HG03064 (cell line): ENCODE results near the gene APOL2.
"Not testable (repeated sequence)": the region's sequence is repeated elsewhere in the genome, so short reads cannot be mapped to it uniquely, and the experiment has no call there.

ENCODE experiments used
- ATAC-seq: cut with Tn5 transposase; IDR thresholded peaks from one replicate; pipeline ENCODE4 v1.9.1; 2021; ENCODE audit warnings: low read depth; ENCODE audit not compliant: unreplicated experiment

The APOL2 gene

DNA sequence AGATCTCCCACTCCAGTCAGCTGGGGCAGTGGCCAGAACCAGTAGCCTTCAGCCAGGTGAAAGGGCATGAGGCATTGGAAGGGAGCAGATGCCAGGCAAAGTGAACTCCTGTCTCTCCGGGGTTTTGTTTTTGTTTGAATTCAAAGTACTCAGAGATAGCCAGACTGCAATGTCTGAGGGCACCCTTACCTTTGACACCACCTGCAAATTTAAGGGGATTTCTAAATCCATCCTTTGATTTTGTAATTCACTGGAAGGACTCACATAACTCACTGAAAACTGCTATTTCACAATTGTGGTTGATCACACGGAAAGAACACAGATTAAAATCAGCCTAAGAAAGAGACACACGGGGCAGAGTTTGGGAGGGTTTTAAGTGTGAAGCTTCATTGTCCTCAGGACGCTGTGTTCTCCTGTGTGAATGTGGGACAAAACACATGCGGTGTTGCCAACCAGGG is 23.9 kb upstream of the APOL2 start:
- not testable (repeated sequence) for ATAC-seq

GRCh38 chr22:36262307-36262706 is 23.0 kb upstream of the APOL2 start:
- ATAC-seq: not testable (repeated sequence)

DNA sequence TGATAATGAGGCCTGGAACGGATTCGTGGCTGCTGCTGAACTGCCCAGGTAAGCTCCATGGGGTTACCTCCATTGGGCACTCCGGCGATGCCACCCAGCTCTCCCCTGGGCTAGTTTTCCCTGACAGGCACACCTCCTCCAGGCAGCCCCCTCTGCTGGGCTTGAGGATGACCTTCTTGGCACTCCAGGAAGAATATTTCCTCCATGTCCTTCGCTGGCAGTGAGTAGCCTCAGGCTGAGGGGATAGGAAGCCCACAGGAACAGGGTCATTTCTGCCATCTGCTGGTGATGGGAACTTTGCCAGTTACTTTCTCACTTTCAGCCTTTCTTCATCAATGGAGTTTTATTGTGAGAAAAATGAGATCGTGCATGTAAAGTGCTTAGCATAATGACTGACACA is 22.3 kb upstream of the APOL2 start:
- ATAC-seq: not testable (repeated sequence)

- ATAC-seq: no peak
Observed at GRCh38 chr22:36259615-36260300, 20.4 kb upstream of the APOL2 start.

GRCh38 chr22:36258701-36259614 is 19.6 kb upstream of the APOL2 start:
- no peak for ATAC-seq

DNA sequence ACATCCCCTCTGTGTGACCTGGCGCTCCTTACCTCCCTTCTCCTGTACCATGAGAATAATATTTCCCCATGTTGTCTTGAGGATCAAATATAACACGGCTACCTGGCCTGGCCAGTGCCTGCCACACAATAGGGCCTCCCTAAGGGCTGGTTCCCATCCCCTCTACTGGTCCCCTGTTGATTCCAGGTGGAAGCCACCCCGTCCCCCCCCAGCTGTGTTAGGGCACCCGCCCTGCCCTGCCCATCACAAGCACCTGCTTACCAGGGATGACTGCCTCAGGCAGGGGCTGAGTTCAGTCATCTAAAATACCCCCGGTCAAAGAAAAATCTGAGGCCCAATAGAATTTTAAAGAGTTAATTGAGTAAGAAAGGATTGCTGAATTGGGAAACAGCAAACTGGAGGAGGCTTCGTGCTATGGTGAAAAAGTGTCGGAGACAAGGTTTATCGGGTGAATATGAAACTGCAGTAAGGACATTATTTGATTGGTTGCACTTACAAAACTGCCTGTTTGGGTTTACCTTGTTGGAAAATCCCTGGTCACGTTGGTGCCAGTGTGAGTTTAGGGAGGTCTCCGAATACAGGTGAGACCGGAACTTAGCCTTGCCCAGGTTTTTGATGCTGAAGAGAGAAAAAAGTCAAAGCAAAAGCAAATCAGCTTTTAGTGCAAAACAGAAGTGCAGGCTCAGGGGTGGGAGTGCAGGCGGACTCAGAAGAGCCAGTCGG is 18.8 kb upstream of the APOL2 start:
- ATAC-seq: no peak

DNA sequence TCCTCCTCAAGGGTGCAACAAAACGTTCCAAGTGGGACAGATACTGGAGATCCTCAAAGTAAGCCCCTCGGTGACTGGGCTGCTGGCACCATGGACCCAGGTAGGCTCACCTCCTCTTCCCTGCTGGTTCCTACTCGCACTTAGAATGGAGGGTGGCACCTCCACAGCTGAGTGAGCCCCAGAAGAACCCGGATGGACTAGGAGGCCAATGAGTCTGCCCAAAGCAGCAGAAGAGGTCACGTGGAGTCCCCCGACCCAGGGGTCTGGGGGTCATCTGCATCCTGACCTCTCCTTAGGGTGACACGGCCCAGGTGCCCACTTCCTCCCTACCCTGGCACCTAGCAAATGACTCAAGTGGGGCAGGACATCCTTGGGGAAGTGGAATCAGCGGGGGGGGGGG is 18.0 kb upstream of the APOL2 start:
- no peak for ATAC-seq

DNA sequence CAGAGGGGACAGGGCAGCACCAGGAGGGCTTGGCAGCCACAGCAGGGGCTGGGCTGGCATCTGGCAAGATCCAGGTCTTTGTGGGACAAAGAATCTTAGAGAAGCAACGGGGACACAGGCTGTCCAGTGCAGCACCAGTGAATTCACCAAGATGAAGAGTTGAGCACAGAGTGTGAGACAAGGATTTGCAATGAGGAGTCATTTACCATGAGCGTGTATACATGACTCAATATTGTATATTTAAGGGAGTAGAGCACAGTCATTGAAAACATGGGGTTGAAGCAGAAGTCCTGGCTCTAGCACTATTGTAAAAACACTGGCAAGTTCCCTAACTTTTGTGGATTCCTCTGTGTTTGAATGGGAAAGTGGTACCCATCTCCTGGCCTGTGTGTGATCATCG is 17.2 kb upstream of the APOL2 start:
- no peak for ATAC-seq

- ATAC-seq: not testable (repeated sequence)
Observed at GRCh38 chr22:36255572-36255971, 16.2 kb upstream of the APOL2 start.

DNA sequence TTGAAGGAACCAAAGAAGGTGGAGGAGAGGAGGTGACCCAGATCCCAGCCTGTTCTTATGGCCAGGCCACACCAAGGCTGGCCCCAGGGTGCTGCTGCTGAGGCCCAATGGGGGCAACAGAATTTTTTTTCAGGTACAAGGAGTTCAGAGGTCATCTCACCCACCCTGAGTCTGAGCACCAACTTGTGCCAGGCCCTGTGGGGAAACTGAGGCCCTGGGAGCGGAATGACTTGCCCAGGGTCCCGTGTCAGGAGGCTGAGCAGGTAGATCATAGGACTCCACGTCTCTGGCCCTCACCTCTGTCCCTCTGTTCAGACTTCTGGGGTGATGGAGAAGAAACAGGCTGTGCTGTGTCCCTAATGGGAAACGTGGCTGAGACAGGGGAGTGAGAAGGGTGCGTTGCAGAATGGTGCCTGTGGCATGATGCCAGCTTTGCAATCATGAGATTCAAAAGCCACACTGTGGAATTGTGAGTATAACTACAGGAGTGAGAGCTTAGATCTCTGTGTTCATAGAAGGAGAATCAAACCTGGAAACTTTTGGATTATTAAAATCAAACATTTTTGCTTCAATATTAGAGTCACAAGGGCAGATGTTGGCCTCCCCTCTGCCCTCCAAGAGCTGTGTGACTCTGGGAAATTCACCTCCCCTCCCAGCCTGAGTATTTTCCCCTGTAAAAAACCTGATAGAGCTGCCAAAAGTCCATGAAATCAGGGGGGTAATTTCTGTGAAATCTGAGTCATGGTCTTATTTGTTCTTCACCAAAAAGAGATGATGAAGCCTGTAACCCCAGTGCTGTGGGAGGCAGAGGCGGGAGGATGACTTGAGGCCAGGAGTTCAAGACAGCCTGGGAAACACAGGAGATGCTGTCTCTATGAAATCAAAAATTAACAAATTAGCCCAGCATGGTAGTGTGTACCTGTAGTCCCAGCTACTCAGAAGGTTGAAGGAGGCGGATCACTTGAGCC is 14.5 kb upstream of the APOL2 start:
- no peak for ATAC-seq

GRCh38 chr22:36252754-36253522 is 13.6 kb upstream of the APOL2 start, which contains the start of gene APOL1:
Gene APOL1 (plus strand): TSS chr22:36253133. CDS start chr22:36254956, 1,823 bp downstream.
- ATAC-seq: no peak

DNA sequence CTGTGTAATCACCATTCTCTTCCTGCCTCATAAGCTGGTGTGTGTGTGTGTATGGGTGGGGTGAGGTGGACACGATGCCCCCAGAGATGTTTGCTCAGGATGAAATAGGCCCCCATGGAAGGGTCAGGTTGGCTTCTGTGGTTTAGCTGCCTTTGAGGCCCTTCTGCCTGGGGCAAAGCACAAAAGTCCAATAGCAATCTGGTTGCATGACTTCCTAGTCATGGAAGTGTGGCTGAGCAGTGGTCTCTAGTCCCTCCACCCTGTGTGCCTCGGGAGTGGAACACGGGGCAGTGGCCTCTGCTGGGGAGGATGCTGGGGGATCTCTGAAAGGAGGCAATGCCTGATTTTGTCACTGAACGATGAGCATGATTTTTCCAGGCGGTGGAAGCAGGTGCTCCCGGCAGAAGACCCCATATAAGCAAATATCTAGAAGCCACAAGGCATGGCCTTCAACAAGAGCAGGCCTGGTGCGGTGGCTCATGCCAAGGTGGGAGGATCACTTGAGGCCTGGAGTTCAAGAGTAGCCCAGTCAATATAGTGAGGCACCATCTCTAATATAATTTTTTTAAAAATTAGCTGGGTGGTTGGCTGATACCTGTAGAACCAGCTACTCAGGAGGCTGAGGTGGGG is 12.8 kb upstream of the APOL2 start:
- not testable (repeated sequence) for ATAC-seq

DNA sequence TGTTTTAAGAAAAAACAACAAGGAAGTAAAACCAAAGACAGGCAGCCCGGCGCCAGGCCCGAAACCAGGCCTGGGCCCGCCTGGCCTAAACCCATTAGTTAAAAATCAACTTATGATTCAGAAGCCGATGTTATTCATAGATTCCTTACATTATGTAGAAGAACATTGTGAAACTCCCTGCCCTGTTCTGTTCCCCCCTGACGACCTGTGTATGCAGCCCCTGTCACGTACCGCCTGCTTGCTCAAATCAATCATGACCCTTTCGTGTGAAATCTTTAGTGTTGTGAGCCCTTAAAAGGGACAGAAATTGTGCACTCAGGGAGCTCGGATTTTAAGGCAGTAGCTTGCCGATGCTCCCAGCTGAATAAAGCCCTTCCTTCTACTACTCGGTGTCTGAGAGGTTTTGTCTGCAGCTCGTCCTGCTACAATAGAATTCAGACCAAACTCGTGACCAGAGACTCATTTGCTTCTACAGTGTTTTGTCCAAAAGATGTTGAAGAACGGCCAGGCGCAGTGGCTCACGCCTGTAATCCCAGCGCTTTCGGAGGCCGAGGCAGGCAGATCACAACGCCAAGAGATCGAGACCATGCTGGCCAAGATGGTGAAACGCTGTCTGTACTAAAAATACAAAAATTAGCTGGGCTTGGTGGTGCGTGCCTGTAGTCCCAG is 11.1 kb upstream of the APOL2 start:
- not testable (repeated sequence) for ATAC-seq

DNA sequence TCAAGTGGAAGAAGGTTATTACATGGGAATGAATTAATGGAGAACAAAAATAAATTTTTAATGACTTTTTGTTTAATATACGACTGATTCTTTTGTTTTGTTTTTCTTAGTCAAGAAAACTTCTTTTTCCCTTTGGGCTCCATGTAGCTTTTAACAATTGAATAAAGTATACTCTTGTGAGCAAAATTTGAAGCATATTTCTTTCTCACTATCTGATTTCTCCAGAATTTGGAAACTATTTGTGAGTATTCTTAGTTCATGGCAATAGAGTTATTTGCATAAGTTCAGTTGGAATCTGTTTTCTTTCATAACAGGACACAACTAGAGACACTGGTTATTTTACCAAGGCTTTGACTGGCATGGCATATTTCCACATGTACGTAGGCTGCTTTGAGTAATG is 9.8 kb upstream of the APOL2 start:
- no peak for ATAC-seq

- no peak for ATAC-seq
Observed at GRCh38 chr22:36247955-36248354, 8.6 kb upstream of the APOL2 start.

- ATAC-seq: no peak
Observed at GRCh38 chr22:36246718-36247117, 7.4 kb upstream of the APOL2 start.

- ATAC-seq: no peak
Observed at GRCh38 chr22:36245805-36246356, 6.6 kb upstream of the APOL2 start.
